Testis (tissue), 3 donors: Measurements from ENCODE around the gene MLXIP. TPM values are rescaled to one million over a fixed set of nuclear protein-coding genes. Genes with fewer than 3 reads are reported as not detected.

Experiments used
- DNase-seq: peaks from one replicate; pipeline ENCODE4 v3.0.0-alpha.2; 2019
- H3K27ac ChIP-seq, 2 donors: fragments of 200-600 bp; sonication (generic); one replicate each; pipeline ENCODE4 v1.5.1; 2019
- H3K27me3 ChIP-seq: fragments of 200-600 bp; sonication (generic); one replicate; pipeline ENCODE4 v1.5.1; 2019
- H3K36me3 ChIP-seq: fragments of 200-600 bp; sonication (generic); one replicate; pipeline ENCODE4 v1.5.1; 2017; ENCODE audit warnings: low read depth; ENCODE audit errors: missing control alignments
- H3K4me1 ChIP-seq: fragments of 200-600 bp; sonication (generic); one replicate; pipeline ENCODE4 v1.5.1; 2019
- H3K4me3 ChIP-seq, 2 donors: fragments of 200-600 bp; sonication (generic); one replicate each; pipeline ENCODE4 v1.5.1; 2017 to 2019
- H3K9me3 ChIP-seq: fragments of 200-600 bp; sonication (generic); one replicate; pipeline ENCODE4 v1.5.1; 2017
- POLR2A ChIP-seq: fragments of 450-650 bp; IDR thresholded peaks from one replicate; pipeline ENCODE4 v1.6.1; 2017; ENCODE audit warnings: antibody characterized with exemption, mild to moderate bottlenecking, moderate library complexity
- WGBS, 2 donors: methylation state at CpG; one replicate each; pipeline ENCODE4 v1.1.5; 2018; 5-methylcytosine and 5-hydroxymethylcytosine counted together
- intact Hi-C: fragments of 100-400 bp; cut with DNase I; formaldehyde crosslinking; loops from one replicate; pipeline ENCODE4 v1.15.1; 2023; ENCODE audit warnings: low total_unique reads
- polyA plus RNA-seq: library from polyadenylated mRNA; stranded (reverse); fragments of 350-450 nt; fragmentation: Illumina TruSeq; extraction: RNeasy Lipid Tissue Mini Kit (QIAGEN cat#74804); gene quantifications from one replicate; pipeline ENCODE4 v1.2.3, GENCODE V29; 2014; ENCODE audit warnings: low read depth, low replicate concordance; ENCODE audit not compliant: insufficient read depth
- total RNA-seq, 2 donors: library from RNA; depleted of rRNA; stranded (reverse); fragments of >200 nt; gene quantifications; one replicate each; pipeline ENCODE4 v1.2.3, GENCODE V29; 2016
- TF ChIP-seq, protein P1 (sequence below), 3 experiments: fragments of 450-650 bp in 2 of 3; fragments of 200-600 bp in 1 of 3; sonication (generic) in 1 of 3; IDR thresholded peaks; one replicate each; pipeline ENCODE4 v1.5.1; 2016 to 2019; ENCODE audit warnings: antibody characterized with exemption in 3 of 3, mild to moderate bottlenecking in 2 of 3, moderate library complexity in 1 of 3

MLXIP gene
- total and polyA plus RNA-seq, 3 donors from 2014 or later: 39.9 to 67.9 (median 61.2) TPM

DNA sequence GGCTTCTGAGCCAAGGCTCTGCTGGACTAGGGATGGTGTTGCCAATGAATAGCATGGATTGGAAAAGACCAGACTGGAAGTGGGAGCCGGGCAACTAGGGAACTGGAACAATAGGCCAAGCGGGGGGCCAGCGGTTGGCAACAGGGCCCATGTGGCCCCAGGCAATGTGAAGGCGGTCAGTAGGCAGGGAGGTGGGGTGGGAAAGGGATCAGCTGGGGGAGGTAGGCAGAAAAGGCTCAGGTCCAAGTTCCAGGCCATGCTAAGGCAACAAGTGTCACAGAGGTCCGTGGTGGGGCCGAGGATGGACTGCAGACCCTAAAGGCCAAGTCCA is 14.9 kb upstream of the MLXIP start:
- intact Hi-C loops: no loop called here
- Histone ChIP-seq H3K36me3 (no peaks in the 10 kb centered on the region), H3K4me1 (peaks cover 48% of the 10 kb centered on the region), H3K9me3 (no peaks in the 10 kb centered on the region), H3K27ac (peak overlapping the region; percentile 27 to 82), H3K27me3 (no peaks in the 10 kb centered on the region), H3K4me3 (no peak overlapping the region)
- DNase-seq: no peak
- 45 to 46% methylated on average over 6 of the region's 6 CpGs for WGBS, 2 donors
- TF ChIP-seq, protein P1, sequence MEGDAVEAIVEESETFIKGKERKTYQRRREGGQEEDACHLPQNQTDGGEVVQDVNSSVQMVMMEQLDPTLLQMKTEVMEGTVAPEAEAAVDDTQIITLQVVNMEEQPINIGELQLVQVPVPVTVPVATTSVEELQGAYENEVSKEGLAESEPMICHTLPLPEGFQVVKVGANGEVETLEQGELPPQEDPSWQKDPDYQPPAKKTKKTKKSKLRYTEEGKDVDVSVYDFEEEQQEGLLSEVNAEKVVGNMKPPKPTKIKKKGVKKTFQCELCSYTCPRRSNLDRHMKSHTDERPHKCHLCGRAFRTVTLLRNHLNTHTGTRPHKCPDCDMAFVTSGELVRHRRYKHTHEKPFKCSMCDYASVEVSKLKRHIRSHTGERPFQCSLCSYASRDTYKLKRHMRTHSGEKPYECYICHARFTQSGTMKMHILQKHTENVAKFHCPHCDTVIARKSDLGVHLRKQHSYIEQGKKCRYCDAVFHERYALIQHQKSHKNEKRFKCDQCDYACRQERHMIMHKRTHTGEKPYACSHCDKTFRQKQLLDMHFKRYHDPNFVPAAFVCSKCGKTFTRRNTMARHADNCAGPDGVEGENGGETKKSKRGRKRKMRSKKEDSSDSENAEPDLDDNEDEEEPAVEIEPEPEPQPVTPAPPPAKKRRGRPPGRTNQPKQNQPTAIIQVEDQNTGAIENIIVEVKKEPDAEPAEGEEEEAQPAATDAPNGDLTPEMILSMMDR (IDR thresholded peaks at IDR 0.05): no peak
- TF ChIP-seq POLR2A: no peak

DNA sequence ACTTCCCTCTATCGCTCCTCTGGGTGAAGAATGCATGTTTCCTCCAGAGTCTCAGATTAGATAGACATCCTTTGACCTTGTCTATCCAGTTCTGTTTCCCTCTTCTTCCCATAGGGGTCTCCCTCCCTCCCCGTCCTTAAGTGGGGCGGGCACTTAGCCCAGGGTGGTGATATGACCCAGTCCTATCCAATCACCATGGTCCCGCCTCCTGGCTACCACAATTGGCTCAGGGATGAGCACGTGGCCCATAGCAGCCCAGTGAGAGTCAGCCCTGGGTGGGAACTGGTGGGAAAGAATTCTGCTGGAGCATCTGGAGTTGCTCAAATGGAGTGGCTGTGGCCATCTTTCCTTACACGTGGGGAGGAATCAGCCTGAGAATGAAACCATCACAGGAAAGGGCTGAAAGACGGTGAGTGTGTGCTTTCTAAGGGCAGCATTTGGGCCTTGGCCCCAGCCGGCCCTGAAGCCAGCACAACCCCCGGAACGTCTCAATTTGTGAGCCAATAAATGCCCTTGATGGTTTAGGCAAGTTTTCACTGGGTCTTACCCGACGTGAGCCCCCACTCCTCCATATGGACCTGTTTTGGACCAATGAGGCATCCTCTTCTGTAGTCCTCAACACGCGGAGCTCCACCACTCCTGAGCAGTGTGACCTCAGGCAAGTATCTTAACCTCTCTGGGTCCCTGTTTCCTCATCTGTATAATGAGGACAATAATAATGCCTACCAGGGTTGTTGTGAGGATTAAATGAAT is 14.4 kb upstream of the MLXIP start:
- 36 to 46% methylated on average over 8 to 14 of the region's 14 CpGs for WGBS, 2 donors
- Histone ChIP-seq H3K4me3 (no peak overlapping the region), H3K9me3 (no peaks in the 10 kb centered on the region)

DNA sequence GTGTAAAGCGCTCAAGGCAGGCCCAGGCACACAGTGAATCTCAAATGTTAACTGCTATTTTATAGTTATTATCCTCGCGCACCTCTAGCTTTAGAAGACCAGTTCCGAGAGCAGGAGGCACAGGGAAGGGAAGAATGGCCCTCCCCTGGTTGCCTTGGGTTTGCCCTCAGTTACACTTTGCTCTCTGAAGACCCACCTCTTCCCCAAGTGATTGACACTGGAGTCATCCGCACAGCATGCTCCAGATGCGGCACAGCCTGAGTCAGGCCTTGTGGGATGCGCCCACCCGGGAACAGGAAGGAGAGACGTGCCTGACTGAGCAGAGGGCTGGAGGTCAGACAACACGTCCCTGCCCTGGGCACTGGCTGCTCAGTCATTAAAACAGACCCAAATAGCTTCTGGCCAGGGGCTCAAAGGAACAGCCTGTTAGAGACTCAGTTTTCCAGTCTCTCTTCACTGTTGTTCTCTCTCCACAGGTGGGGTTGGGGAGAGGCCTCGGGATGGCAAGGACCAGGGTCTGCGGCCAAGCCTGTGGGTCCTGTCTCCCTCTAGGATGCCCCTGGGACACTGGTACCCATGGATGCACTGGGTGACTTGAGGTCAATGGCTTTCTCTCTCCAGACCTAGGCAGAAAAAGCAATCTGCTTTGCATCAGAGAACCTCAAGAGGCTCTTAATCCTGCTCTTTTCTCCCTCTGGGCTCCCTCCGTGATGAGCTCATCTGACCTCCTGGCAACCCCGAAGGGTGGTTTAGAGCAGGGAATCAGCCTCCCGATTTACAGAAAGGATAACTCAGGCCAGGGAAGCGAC is 13.6 kb upstream of the MLXIP start:
- H3K27me3 ChIP-seq: no peaks in the 10 kb centered on the region
- no peaks in the 10 kb centered on the region for H3K9me3 ChIP-seq
- H3K27ac ChIP-seq: peak overlapping the region in 1 of 2 donors; percentile 82
- 41 to 46% methylated on average over 16 of the region's 16 CpGs for WGBS, 2 donors
- intact Hi-C loops: no loop called here
- DNase-seq: no peak
- peaks cover 47% of the 10 kb centered on the region for H3K4me1 ChIP-seq
- no peaks in the 10 kb centered on the region for H3K36me3 ChIP-seq
- TF ChIP-seq POLR2A: no peak
- TF ChIP-seq, protein P1 (IDR thresholded peaks at IDR 0.05): no peak
- no peak overlapping the region for H3K4me3 ChIP-seq

More for the DNA sequence above, 14.4 kb upstream of the MLXIP start:
- Histone ChIP-seq H3K36me3 (no peaks in the 10 kb centered on the region), H3K27me3 (no peaks in the 10 kb centered on the region), H3K4me1 (peaks cover 48% of the 10 kb centered on the region), H3K27ac (peak overlapping the region; percentile 27 to 82)
- peak; percentile 91 for DNase-seq
- TF ChIP-seq, protein P1 (IDR thresholded peaks at IDR 0.05): peak in 1 of 3 experiments; percentile 4
- no peak for TF ChIP-seq POLR2A
- intact Hi-C loops: no loop called here

DNA sequence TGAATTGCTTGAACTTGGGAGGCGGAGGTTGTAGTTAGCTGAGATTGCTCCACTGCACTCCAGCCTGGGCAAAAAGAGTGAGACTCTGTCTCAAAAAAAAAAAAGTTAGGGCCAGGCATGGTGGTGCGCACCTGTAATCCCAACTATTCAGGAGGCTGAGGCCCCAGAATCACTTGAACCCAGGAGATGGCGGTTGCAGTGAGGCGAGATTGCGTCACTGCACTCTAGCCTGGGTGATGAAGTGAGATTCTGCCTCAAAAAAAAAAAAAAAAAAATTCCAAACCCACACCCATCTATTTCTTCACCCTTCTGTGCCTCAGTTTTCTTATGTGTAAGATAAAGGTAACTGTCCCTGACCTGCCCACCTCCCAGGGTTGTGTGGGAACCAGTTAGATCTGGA is 11.0 kb upstream of the MLXIP start:
- no peak overlapping the region for H3K27ac ChIP-seq
- no peaks in the 10 kb centered on the region for H3K27me3 ChIP-seq
- TF ChIP-seq POLR2A: no peak
- TF ChIP-seq, protein P1 (IDR thresholded peaks at IDR 0.05): no peak
- intact Hi-C loops: no loop called here
- H3K9me3 ChIP-seq: no peaks in the 10 kb centered on the region
- WGBS, 2 donors: 96 to 97% methylated on average over 5 of the region's 5 CpGs
- no peak overlapping the region for H3K4me3 ChIP-seq
- peaks cover 41% of the 10 kb centered on the region for H3K4me1 ChIP-seq
- DNase-seq: no peak
- no peaks in the 10 kb centered on the region for H3K36me3 ChIP-seq
